Breast epithelium (tissue), 4 donors: ENCODE data around the gene TSHR. TPM values are rescaled to one million over a fixed set of nuclear protein-coding genes. Genes with fewer than 3 reads are reported as not detected.
"Not testable (repeated sequence)": the region's sequence is repeated elsewhere in the genome, so short reads cannot be mapped to it uniquely, and the experiment has no call there.

Experiments
- DNase-seq, 2 donors: peaks; one replicate each; pipeline ENCODE4 v3.0.0-alpha.2; 2019; ENCODE audit warnings: low spot score in 2 of 2
- H3K27ac ChIP-seq, 2 donors: fragments of 200-600 bp; sonication (generic) in 1 of 2; one replicate each; pipeline ENCODE4 v1.5.1; 2016 to 2019; ENCODE audit warnings: mild to moderate bottlenecking in 1 of 2
- H3K27me3 ChIP-seq, 2 donors: fragments of 200-600 bp; sonication (generic) in 1 of 2; one replicate each; pipeline versions ENCODE4 v1.5.1 to v1.6.0; 2017 to 2019; ENCODE audit warnings: control low read depth in 1 of 2, mild to moderate bottlenecking in 1 of 2
- H3K36me3 ChIP-seq: fragments of 200-600 bp; one replicate; pipeline ENCODE4 v1.5.1; 2019
- H3K4me1 ChIP-seq, 2 donors: fragments of 200-600 bp; sonication (generic); one replicate each; pipeline ENCODE4 v1.5.1; 2016 to 2019; ENCODE audit warnings: control low read depth in 1 of 2
- H3K4me3 ChIP-seq, 3 donors: fragments of 200-600 bp; sonication (generic); 1 replicate in 2 of 3; 2 replicates in 1 of 3; pipeline ENCODE4 v1.5.1; 2016 to 2019; ENCODE audit warnings: mild to moderate bottlenecking in 3 of 3, moderate library complexity in 2 of 3
- H3K9me3 ChIP-seq, 2 donors: fragments of 200-600 bp; sonication (generic) in 1 of 2; one replicate each; pipeline ENCODE4 v1.5.1; 2016 to 2019; ENCODE audit warnings: control low read depth in 1 of 2
- CTCF ChIP-seq, 3 donors: fragments of 450-650 bp; IDR thresholded peaks; one replicate each; pipeline ENCODE4 v1.5.1; 2016 to 2017; ENCODE audit warnings: antibody characterized with exemption in 3 of 3, mild to moderate bottlenecking in 3 of 3, moderate library complexity in 3 of 3
- POLR2A ChIP-seq: fragments of 450-650 bp; IDR thresholded peaks from one replicate; pipeline ENCODE4 v1.6.1; 2016; ENCODE audit warnings: antibody characterized with exemption, mild to moderate bottlenecking, moderate library complexity
- POLR2AphosphoS5 ChIP-seq, 3 donors: sonication (generic); formaldehyde crosslinking; IDR thresholded peaks; one replicate each; pipeline ENCODE4 v1.6.1; 2017; ENCODE audit warnings: antibody characterized with exemption in 3 of 3
- intact Hi-C: fragments of 100-400 bp; cut with DNase I; formaldehyde crosslinking; loops from one replicate; pipeline ENCODE4 v1.15.1; 2023; ENCODE audit warnings: low total_unique reads
- total RNA-seq, 3 donors: library from RNA; depleted of rRNA; stranded (reverse); fragments of >200 nt; gene quantifications; one replicate each; pipeline ENCODE4 v1.1.0, GENCODE V29; 2016

TSHR gene
- total RNA-seq, 3 donors from 2014 or later = 0.48 to 1.6 TPM; not detected in 1

GRCh38 chr14:80944861-80945617, 10.4 kb upstream of the TSHR start:
- Histone ChIP-seq H3K4me1 (peaks cover 0 to 3% of the 10 kb centered on the region in 2 donors), H3K4me3 (no peak overlapping the region), H3K27me3 (no peaks in the 10 kb centered on the region), H3K27ac (no peak overlapping the region), H3K9me3 (no peaks in the 10 kb centered on the region), H3K36me3 (no peaks in the 10 kb centered on the region)
- DNase-seq = no peak
- TF ChIP-seq CTCF (IDR thresholded peaks at IDR 0.05) (no peak), POLR2A (no peak), POLR2AphosphoS5 (IDR thresholded peaks at IDR 0.05) (no peak)
- intact Hi-C loops = loop anchor here (10.0 kb wide), 1 partner anchor 460 kb away; the partner anchor contains the start of gene STON2

GRCh38 chr14:80946187-80946586, 9.2 kb upstream of the TSHR start:
- H3K9me3 ChIP-seq = no peaks in the 10 kb centered on the region
- H3K27ac ChIP-seq = no peak overlapping the region
- H3K4me3 ChIP-seq = no peak overlapping the region
- TF ChIP-seq POLR2AphosphoS5 (IDR thresholded peaks at IDR 0.05) = no peak
- no peak for TF ChIP-seq POLR2A
- TF ChIP-seq CTCF (IDR thresholded peaks at IDR 0.05) = no peak
- intact Hi-C loops = loop anchor here (10.0 kb wide), 1 partner anchor 459 kb away; the partner anchor contains the start of gene STON2
- no peak for DNase-seq
- H3K27me3 ChIP-seq = no peaks in the 10 kb centered on the region
- no peaks in the 10 kb centered on the region for H3K36me3 ChIP-seq
- peaks cover 0 to 3% of the 10 kb centered on the region in 2 donors for H3K4me1 ChIP-seq

GRCh38 chr14:80946797-80947196, 8.6 kb upstream of the TSHR start:
- no peak overlapping the region for H3K4me3 ChIP-seq
- no peaks in the 10 kb centered on the region for H3K9me3 ChIP-seq
- H3K36me3 ChIP-seq = no peaks in the 10 kb centered on the region
- H3K27ac ChIP-seq = no peak overlapping the region
- H3K4me1 ChIP-seq = peaks cover 0 to 3% of the 10 kb centered on the region in 2 donors
- no peak for DNase-seq
- TF ChIP-seq CTCF (IDR thresholded peaks at IDR 0.05) (no peak), POLR2AphosphoS5 (IDR thresholded peaks at IDR 0.05) (no peak), POLR2A (no peak)
- no peaks in the 10 kb centered on the region for H3K27me3 ChIP-seq
- intact Hi-C loops = loop anchor here (10.0 kb wide), 1 partner anchor 458 kb away; the partner anchor contains the start of gene STON2

- Histone ChIP-seq H3K27me3 (no peaks in the 10 kb centered on the region), H3K9me3 (no peaks in the 10 kb centered on the region), H3K4me1 (no peaks in the 10 kb centered on the region), H3K27ac (no peak overlapping the region), H3K36me3 (no peaks in the 10 kb centered on the region), H3K4me3 (no peak overlapping the region)
- intact Hi-C loops = loop anchor here (10.0 kb wide), 1 partner anchor 457 kb away; the partner anchor contains the start of gene STON2
- TF ChIP-seq POLR2A = no peak
- TF ChIP-seq POLR2AphosphoS5 (IDR thresholded peaks at IDR 0.05) = no peak
- no peak for TF ChIP-seq CTCF (IDR thresholded peaks at IDR 0.05)
- no peak for DNase-seq
These were observed 7.1 kb upstream of the TSHR start for GRCh38 chr14:80948291-80948690.

GRCh38 chr14:80951491-80951890, 3.9 kb upstream of the TSHR start:
- H3K27ac ChIP-seq = no peak overlapping the region
- DNase-seq = no peak
- no peak overlapping the region for H3K4me3 ChIP-seq
- H3K36me3 ChIP-seq = no peaks in the 10 kb centered on the region
- TF ChIP-seq POLR2AphosphoS5 (IDR thresholded peaks at IDR 0.05) (no peak), POLR2A (no peak), CTCF (IDR thresholded peaks at IDR 0.05) (no peak)
- no peaks in the 10 kb centered on the region for H3K27me3 ChIP-seq
- no peaks in the 10 kb centered on the region for H3K9me3 ChIP-seq
- intact Hi-C loops = loop anchor here (5.0 kb wide), 1 partner anchor 36 kb away; no protein-coding TSS in a partner anchor
- peaks cover 0 to 2% of the 10 kb centered on the region in 2 donors for H3K4me1 ChIP-seq

GRCh38 chr14:80953211-80953610, 2.2 kb upstream of the TSHR start:
- not testable (repeated sequence) for H3K36me3 ChIP-seq, DNase-seq, H3K4me3 ChIP-seq, H3K27ac ChIP-seq, H3K4me1 ChIP-seq, H3K9me3 ChIP-seq, H3K27me3 ChIP-seq
- intact Hi-C loops = loop anchor here (5.0 kb wide), 1 partner anchor 34 kb away; no protein-coding TSS in a partner anchor
